Measurements from ENCODE around the gene ID1. TPM values are rescaled to one million over a fixed set of nuclear protein-coding genes. Genes with fewer than 3 reads are reported as not detected.
A peak's percentile ranks its signal among the peaks of the same experiment; 100 is the strongest.

Gene ID1
- total and polyA plus RNA-seq, 2 of the 13 experiments (the other 11 are each of a cell fraction or from before 2014, with no cell fraction given), result 320 to 419 TPM

DNA sequence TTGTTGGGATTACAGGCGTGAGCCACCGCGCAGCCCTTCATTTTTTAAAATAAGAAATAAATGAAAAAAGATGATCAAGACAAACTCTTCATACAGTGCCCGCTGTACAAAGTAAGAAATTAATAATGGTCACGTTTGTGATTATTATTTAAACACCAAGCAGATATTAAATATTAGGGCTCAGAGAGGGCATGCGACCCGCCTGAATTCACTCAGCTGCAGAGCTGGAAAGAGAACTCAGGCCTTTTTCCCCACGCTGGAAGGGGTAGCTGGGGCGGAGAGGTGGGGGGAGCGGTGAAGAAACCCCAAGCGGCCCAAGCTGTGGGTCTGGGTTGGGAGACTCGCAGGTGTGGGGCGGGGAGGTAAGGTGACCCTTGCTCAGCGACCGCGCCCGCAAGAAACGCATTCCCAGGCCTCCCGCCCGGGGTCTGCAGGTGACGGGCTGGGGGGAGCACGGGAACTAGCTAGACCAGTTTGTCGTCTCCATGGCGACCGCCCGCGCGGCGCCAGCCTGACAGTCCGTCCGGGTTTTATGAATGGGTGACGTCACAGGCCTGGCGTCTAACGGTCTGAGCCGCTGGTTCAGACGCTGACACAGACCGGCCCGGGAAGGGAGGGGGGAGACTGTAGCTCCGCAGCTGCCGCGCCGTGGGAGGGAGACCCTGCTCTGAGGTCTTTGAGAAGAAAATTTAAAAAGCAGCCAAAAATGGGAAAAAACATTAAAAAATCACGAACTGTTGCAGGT is 1.1 kb upstream of the ID1 start (continued):
- peak; percentile 93 for TF ChIP-seq ZNF318 (CRISPR knock-in tag; IDR thresholded peaks at IDR 0.05)
- TF ChIP-seq MAFK (conservative IDR thresholded peaks at IDR 0.05 in 1 of 2, IDR thresholded peaks at IDR 0.05 in 1 of 2; ENCODE audit: low read length in 2 of 2), result peak in 1 of 2 experiments; percentile 52; a peak in 1 of 4 replicates
- TF ChIP-seq TBP (CRISPR knock-in tag; IDR thresholded peaks at IDR 0.05), result peak; percentile 83; the same call in 1 of the 2 replicates
- TF ChIP-seq ATRX (CRISPR knock-in tag; IDR thresholded peaks at IDR 0.05; ENCODE audit: borderline replicate concordance), result no peak
- peak; percentile 94; the same call in 1 of the 2 replicates for TF ChIP-seq ZKSCAN8 (CRISPR knock-in tag; IDR thresholded peaks at IDR 0.05; ENCODE audit: borderline replicate concordance)
- no peak for TF ChIP-seq ZFYVE20 (CRISPR knock-in tag; IDR thresholded peaks at IDR 0.05; ENCODE audit: borderline replicate concordance, low read depth)
- peak; percentile 86; the same call in 1 of the 2 replicates for TF ChIP-seq MIXL1 (CRISPR knock-in tag; IDR thresholded peaks at IDR 0.05)
- TF ChIP-seq TBX3 (IDR thresholded peaks at IDR 0.05; ENCODE audit: borderline replicate concordance), result peak; percentile 94; the same call in 1 of the 2 replicates
- no peak for TF ChIP-seq CERS6 (CRISPR knock-in tag; IDR thresholded peaks at IDR 0.05)
- no peak; the same call in 1 of the 2 replicates for TF ChIP-seq ZNF251 (CRISPR knock-in tag; IDR thresholded peaks at IDR 0.05)
- TF ChIP-seq ZNF576 (CRISPR knock-in tag; IDR thresholded peaks at IDR 0.05), result 0 out of 2 replicates have a peak, but pooled peaks have one; percentile 81
- no peak for TF ChIP-seq DDIT3 (CRISPR knock-in tag; IDR thresholded peaks at IDR 0.05)
- peak; percentile 89; the same call in 1 of the 2 replicates for TF ChIP-seq ZNF839 (CRISPR knock-in tag; IDR thresholded peaks at IDR 0.05; ENCODE audit: borderline replicate concordance)
- no peak for TF ChIP-seq ZNF75D (CRISPR knock-in tag; IDR thresholded peaks at IDR 0.05; ENCODE audit: borderline replicate concordance)

Data from HepG2 (cell line).